Measurements from ENCODE around the gene MRPL20.
"Not testable (repeated sequence)": the region's sequence is repeated elsewhere in the genome, so short reads cannot be mapped to it uniquely, and the experiment has no call there.

The MRPL20 gene

DNA sequence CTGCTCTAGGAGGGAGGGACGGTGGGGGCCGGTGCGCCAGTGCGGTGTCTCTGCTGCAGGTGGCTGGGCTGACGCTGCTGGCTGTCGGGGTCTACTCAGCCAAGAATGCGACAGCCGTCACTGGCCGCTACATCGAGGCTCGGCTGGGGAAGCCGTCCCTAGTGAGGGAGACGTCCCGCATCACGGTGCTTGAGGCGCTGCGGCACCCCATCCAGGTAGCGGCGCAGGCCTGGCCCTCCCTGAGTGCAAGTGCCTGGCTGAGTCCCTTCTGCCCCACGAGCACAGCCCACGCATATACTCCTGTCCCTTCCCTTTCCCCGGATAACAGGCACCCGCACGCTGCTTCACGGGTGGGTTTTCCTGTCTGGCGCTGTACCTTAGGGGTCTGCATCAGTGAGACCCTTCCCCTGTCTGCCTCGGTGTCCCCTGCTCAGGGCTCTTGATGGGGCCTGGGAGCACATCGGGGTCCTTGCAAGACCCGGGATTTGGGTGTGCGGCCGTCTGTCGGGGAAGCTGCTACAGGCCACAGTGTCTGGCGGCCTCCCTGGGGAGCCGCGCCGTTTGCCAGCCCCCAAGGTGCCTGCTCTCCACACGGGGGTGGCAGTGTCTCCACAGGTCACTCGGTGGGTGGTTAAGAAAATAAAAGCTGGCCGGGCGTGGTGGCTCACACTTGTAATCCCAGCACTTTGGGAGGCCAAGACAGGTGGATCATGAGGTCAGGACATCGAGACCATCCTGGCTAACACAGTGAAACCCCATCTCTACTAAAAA, 47.4 kb upstream of the MRPL20 start:
- not testable (repeated sequence) for DNase-seq; H3K27ac ChIP-seq (ENCODE audit: low read depth, low read length); H2AK5ac ChIP-seq (ENCODE audit: low read length); H2BK120ac ChIP-seq (ENCODE audit: insufficient read depth, low read length, poor library complexity); H2AFZ ChIP-seq (ENCODE audit: insufficient read depth, low read length, poor library complexity); H2BK12ac ChIP-seq (ENCODE audit: low read length); H3K14ac ChIP-seq (ENCODE audit: low read length); H2BK5ac ChIP-seq (ENCODE audit: low read depth, low read length, poor library complexity); H3K4me1 ChIP-seq (ENCODE audit: control insufficient read depth in 1 of 2, insufficient read depth in 2 of 2, low read length in 2 of 2); H3K79me2 ChIP-seq (ENCODE audit: control insufficient read depth, insufficient read depth, low read length, poor library complexity); H3K23ac ChIP-seq (ENCODE audit: low read length); H3K4ac ChIP-seq (ENCODE audit: low read depth, low read length); H3K36me3 ChIP-seq (ENCODE audit: control insufficient read depth in 1 of 2, insufficient read depth in 2 of 2, low read length in 2 of 2); H3K4me3 ChIP-seq (ENCODE audit: low read depth, low read length); H3K18ac ChIP-seq (ENCODE audit: low read length); H3K9me3 ChIP-seq (ENCODE audit: insufficient read depth, low read depth, low read length); H3K4me2 ChIP-seq (ENCODE audit: low read length); H4K12ac ChIP-seq (ENCODE audit: low read depth, low read length); H4K8ac ChIP-seq (ENCODE audit: low read depth, low read length); H3K9ac ChIP-seq (ENCODE audit: low read length); H3K27me3 ChIP-seq (ENCODE audit: insufficient read depth, low read length); H4K91ac ChIP-seq (ENCODE audit: low read depth, low read length); H3K79me1 ChIP-seq (ENCODE audit: low read length)
- WGBS (ENCODE audit: extremely low coverage, insufficient coverage, insufficient read length) = no CpG with 5 or more reads among the region's 41 CpGs

DNA sequence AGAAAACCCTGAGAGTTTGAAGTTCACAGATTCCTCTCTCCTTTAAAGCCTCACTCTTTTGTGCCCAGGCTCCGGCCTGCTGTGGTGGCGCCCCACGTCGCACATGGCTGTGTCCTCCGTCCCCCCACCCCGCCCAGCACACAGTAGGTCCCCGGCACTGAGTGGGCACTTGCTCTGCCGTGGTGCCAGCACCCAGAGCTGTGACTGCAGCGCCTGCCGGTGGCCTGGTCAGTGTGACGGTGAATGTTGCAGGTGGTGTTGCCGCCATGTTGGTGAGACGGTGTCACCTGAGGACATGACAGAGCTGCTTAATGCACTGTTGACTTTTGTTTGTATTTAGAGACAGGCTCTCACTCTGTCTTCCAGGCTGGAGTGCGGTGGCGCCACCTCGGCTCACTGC, 45.8 kb upstream of the MRPL20 start:
- Histone ChIP-seq H2BK120ac (ENCODE audit: insufficient read depth, low read length, poor library complexity) (no peak overlapping the region), H2BK5ac (ENCODE audit: low read depth, low read length, poor library complexity) (no peak overlapping the region), H3K18ac (ENCODE audit: low read length) (no peak overlapping the region), H3K79me1 (ENCODE audit: low read length) (no peaks in the 10 kb centered on the region), H3K4ac (ENCODE audit: low read depth, low read length) (no peak overlapping the region), H3K9me3 (ENCODE audit: insufficient read depth, low read depth, low read length) (no peaks in the 10 kb centered on the region), H3K27ac (ENCODE audit: low read depth, low read length) (no peak overlapping the region), H2AFZ (ENCODE audit: insufficient read depth, low read length, poor library complexity) (no peak overlapping the region), H3K36me3 (ENCODE audit: control insufficient read depth in 1 of 2, insufficient read depth in 2 of 2, low read length in 2 of 2) (no peaks in the 10 kb centered on the region), H3K4me1 (ENCODE audit: control insufficient read depth in 1 of 2, insufficient read depth in 2 of 2, low read length in 2 of 2) (no peaks in the 10 kb centered on the region), H4K91ac (ENCODE audit: low read depth, low read length) (no peak overlapping the region), H4K8ac (ENCODE audit: low read depth, low read length) (no peak overlapping the region), H3K23ac (ENCODE audit: low read length) (no peak overlapping the region), H3K27me3 (ENCODE audit: insufficient read depth, low read length) (no peaks in the 10 kb centered on the region), H3K4me2 (ENCODE audit: low read length) (no peak overlapping the region), H3K14ac (ENCODE audit: low read length) (no peak overlapping the region), H2AK5ac (ENCODE audit: low read length) (no peak overlapping the region), H3K79me2 (ENCODE audit: control insufficient read depth, insufficient read depth, low read length, poor library complexity) (no peaks in the 10 kb centered on the region), H3K9ac (ENCODE audit: low read length) (no peak overlapping the region), H2BK12ac (ENCODE audit: low read length) (no peak overlapping the region), H4K12ac (ENCODE audit: low read depth, low read length) (no peak overlapping the region), H3K4me3 (ENCODE audit: low read depth, low read length) (peak overlapping the region; percentile 40)
- DNase-seq = no peak
- no CpG with 5 or more reads among the region's 16 CpGs for WGBS (ENCODE audit: extremely low coverage, insufficient coverage, insufficient read length)

DNA sequence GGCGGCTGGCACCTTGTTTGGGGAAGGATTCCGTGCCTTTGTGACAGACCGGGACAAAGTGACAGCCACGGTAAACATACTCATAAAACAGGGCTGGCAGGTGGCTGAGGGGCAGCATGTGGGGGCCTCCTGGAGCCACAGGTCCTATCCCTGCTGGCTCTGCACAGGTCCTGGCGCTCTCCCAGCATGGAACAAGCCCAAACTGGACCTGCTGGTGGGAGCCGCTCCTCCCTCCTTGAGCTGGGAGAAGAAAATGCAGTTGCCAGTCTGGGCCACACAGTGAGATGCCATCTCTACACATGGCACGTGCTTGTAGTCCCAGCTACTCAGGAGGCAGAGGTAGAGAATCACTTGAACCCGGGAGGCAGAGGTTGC, 45.3 kb upstream of the MRPL20 start:
- not testable (repeated sequence) for H3K23ac ChIP-seq (ENCODE audit: low read length); H4K8ac ChIP-seq (ENCODE audit: low read depth, low read length); H2BK120ac ChIP-seq (ENCODE audit: insufficient read depth, low read length, poor library complexity); H3K79me1 ChIP-seq (ENCODE audit: low read length); H3K4me1 ChIP-seq (ENCODE audit: control insufficient read depth in 1 of 2, insufficient read depth in 2 of 2, low read length in 2 of 2); H2BK12ac ChIP-seq (ENCODE audit: low read length); H3K27me3 ChIP-seq (ENCODE audit: insufficient read depth, low read length); H3K4me2 ChIP-seq (ENCODE audit: low read length); H3K9me3 ChIP-seq (ENCODE audit: insufficient read depth, low read depth, low read length); H3K4ac ChIP-seq (ENCODE audit: low read depth, low read length); DNase-seq; H3K18ac ChIP-seq (ENCODE audit: low read length); H3K79me2 ChIP-seq (ENCODE audit: control insufficient read depth, insufficient read depth, low read length, poor library complexity); H2AK5ac ChIP-seq (ENCODE audit: low read length); H3K4me3 ChIP-seq (ENCODE audit: low read depth, low read length); H2BK5ac ChIP-seq (ENCODE audit: low read depth, low read length, poor library complexity); H3K14ac ChIP-seq (ENCODE audit: low read length); H4K91ac ChIP-seq (ENCODE audit: low read depth, low read length); H4K12ac ChIP-seq (ENCODE audit: low read depth, low read length); H3K27ac ChIP-seq (ENCODE audit: low read depth, low read length); H3K36me3 ChIP-seq (ENCODE audit: control insufficient read depth in 1 of 2, insufficient read depth in 2 of 2, low read length in 2 of 2); H3K9ac ChIP-seq (ENCODE audit: low read length); H2AFZ ChIP-seq (ENCODE audit: insufficient read depth, low read length, poor library complexity)
- WGBS (ENCODE audit: extremely low coverage, insufficient coverage, insufficient read length) = no CpG with 5 or more reads among the region's 8 CpGs

DNA sequence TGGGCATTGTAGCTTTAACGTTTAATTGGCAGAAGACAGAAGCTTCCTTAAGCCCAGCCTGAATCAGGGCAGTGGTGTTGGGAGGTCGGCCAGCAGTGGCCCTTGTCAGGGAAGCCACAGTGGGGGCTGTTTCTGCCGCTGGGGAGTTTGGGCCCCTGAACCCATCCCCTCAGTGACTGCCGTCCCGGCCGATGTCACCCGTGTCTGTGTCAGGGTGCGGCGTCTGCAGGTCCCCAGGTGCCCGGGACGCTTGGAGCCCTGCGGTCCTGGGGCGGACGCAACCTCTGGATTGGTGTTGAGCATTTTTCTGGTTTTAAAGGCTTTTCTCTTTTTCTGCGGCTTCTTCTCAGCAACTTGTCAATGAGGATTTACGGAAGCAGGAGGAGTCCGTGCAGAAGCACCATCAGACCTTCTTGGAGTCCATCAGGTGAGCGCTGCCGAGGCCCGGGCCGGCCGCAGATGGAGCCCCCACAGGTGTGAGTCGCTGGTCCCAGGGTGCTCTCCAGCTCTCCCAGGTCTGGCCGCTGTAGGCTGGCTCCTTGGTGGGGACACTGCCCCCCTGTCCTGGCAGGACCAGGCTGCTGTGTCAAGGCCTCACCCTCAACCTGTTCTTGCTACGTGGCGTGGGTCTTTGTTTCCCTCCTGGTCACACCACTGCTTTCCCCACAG, 44.7 kb upstream of the MRPL20 start:
- Histone ChIP-seq H3K27ac (ENCODE audit: low read depth, low read length) (no peak overlapping the region), H2AK5ac (ENCODE audit: low read length) (no peak overlapping the region), H2AFZ (ENCODE audit: insufficient read depth, low read length, poor library complexity) (no peak overlapping the region), H3K27me3 (ENCODE audit: insufficient read depth, low read length) (no peaks in the 10 kb centered on the region), H3K14ac (ENCODE audit: low read length) (no peak overlapping the region), H3K79me2 (ENCODE audit: control insufficient read depth, insufficient read depth, low read length, poor library complexity) (no peaks in the 10 kb centered on the region), H3K4me1 (ENCODE audit: control insufficient read depth in 1 of 2, insufficient read depth in 2 of 2, low read length in 2 of 2) (no peaks in the 10 kb centered on the region), H3K4me3 (ENCODE audit: low read depth, low read length) (no peak overlapping the region), H3K36me3 (ENCODE audit: control insufficient read depth in 1 of 2, insufficient read depth in 2 of 2, low read length in 2 of 2) (no peaks in the 10 kb centered on the region), H4K12ac (ENCODE audit: low read depth, low read length) (no peak overlapping the region), H4K91ac (ENCODE audit: low read depth, low read length) (no peak overlapping the region), H3K23ac (ENCODE audit: low read length) (no peak overlapping the region), H4K8ac (ENCODE audit: low read depth, low read length) (no peak overlapping the region), H3K4ac (ENCODE audit: low read depth, low read length) (no peak overlapping the region), H2BK5ac (ENCODE audit: low read depth, low read length, poor library complexity) (no peak overlapping the region), H2BK120ac (ENCODE audit: insufficient read depth, low read length, poor library complexity) (no peak overlapping the region), H3K9ac (ENCODE audit: low read length) (no peak overlapping the region), H3K9me3 (ENCODE audit: insufficient read depth, low read depth, low read length) (no peaks in the 10 kb centered on the region), H3K18ac (ENCODE audit: low read length) (no peak overlapping the region), H3K4me2 (ENCODE audit: low read length) (no peak overlapping the region), H2BK12ac (ENCODE audit: low read length) (no peak overlapping the region), H3K79me1 (ENCODE audit: low read length) (no peaks in the 10 kb centered on the region)
- no peak for DNase-seq
- no CpG with 5 or more reads among the region's 26 CpGs for WGBS (ENCODE audit: extremely low coverage, insufficient coverage, insufficient read length)

Measured in trophoblast cell (in vitro differentiated cells and primary cell).